LNCaP clone FGC (cell line): ENCODE measurements around the gene PDPN.

ENCODE experiments used
- DNase-seq: peaks from one replicate; pipeline ENCODE4 v3.0.0-alpha.2; 2011; ENCODE audit warnings: low read depth
- H3K4me3 ChIP-seq: 2 replicates; pipeline ENCODE4 v1.5.1; 2011; ENCODE audit warnings: mild to moderate bottlenecking, low read depth, low read length, control low read depth
- CTCF ChIP-seq: IDR thresholded peaks from 2 replicates; pipeline ENCODE4 v1.5.1; 2012; ENCODE audit warnings: mild to moderate bottlenecking; ENCODE audit not compliant: control insufficient read depth, insufficient read depth; ENCODE audit errors: extremely low read depth

PDPN gene

DNA sequence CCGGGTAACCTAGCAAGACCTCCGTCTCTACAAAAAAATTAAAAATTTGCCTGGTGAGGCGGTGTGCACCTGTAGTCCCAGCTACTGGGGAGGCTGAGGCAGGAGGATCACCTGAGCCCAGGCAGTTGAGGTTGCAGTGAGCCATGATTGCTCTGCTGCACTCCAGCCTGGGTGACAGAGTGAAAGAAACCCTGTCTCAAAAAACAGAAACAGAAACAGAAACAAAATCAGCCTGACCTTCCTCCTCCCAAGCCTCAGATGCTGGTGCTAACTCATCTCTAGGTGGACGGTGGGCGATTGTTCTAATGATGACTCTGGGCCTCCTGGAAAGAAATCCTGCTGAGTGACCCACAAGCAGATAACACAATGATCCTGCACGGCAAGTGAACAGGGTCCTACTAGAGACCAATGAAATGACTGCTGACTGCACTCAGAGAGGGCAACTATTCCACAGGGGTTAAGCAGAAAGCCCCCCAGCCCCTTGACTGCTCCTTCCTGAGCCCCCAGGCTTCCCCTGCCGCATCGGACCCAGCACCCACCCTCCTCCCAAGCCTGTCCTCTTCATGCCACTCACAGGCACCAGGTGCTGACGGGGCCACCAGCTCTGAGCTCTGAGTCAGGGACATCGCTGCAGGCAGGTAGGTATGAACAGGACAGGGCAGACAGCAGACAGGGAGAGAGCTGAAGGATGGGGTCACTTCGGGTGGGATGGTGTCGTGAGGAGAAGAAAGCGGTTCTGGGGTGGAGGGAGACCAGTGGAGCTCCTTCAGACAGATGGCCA, 42.0 kb upstream of the PDPN start:
- TF ChIP-seq CTCF: no peak
- no peak overlapping the region for H3K4me3 ChIP-seq
- no peak for DNase-seq

GRCh38 chr1:13543451-13544220, 40.0 kb upstream of the PDPN start:
- no peak overlapping the region for H3K4me3 ChIP-seq
- DNase-seq: peak; percentile 17
- peak; percentile 91 for TF ChIP-seq CTCF

DNA sequence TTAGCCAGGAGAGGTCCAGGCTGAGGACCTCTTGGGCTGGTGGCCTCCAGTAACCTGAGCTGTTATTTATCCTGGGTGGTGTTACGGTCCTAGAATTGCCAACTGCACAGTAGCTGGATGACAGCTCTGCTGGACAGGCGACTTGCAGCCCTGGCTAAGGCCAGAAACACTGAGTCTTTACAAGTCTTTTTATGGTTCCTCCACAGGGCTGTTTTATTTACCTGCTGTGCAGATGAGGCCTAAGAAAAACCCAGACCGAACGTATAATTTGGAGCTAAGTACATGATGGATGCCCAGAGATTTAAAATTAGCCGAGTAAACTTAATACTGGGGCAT, 39.4 kb upstream of the PDPN start:
- DNase-seq: no peak
- TF ChIP-seq CTCF: no peak
- no peak overlapping the region for H3K4me3 ChIP-seq

DNA sequence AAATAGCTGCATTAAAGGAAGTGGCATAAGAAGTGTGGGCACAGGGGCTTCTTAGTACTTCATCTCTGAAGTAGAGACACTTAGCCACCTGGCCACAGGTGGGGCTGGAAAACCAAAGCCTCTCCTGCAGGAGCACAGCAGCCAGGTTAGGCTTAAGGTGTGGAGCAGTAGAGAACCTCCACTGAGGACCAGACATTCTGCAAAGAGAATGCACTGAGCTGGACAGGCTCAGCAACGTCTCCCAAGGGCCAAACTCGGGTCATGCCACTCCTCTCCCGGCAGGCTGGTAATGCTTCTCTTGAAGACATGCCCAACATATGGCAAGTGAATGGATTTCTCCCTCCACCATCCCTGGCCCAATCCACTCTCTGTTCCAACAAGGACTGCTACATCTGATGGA, 36.8 kb upstream of the PDPN start:
- TF ChIP-seq CTCF: no peak
- no peak for DNase-seq
- no peak overlapping the region for H3K4me3 ChIP-seq

- no peak for DNase-seq
- no peak for TF ChIP-seq CTCF
- no peak overlapping the region for H3K4me3 ChIP-seq
Observed at GRCh38 chr1:13548281-13548680, 35.4 kb upstream of the PDPN start.

DNA sequence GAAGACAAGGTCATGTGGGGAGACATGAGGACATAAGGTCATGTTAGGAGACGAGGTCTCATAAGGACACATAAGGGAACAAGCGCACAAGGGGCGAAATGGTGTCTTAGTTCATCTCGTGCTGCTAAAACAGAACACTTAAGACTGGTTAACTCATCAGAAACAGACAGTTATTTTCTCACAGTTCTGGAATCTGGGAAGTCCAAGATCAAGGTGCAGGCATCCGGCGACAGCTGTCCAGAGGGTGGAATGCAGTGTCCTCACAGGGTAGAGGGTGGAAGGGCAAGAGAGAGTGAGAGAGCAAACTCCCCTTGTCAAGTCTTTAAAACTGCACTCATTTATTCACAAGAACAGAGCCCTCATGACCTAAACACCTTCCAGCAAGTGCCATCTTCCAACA, 34.6 kb upstream of the PDPN start:
- no peak overlapping the region for H3K4me3 ChIP-seq

More for the DNA sequence above, 34.6 kb upstream of the PDPN start:
- TF ChIP-seq CTCF: no peak
- DNase-seq: no peak
